ENCODE measurements around the gene POC1B.

Gene POC1B

DNA sequence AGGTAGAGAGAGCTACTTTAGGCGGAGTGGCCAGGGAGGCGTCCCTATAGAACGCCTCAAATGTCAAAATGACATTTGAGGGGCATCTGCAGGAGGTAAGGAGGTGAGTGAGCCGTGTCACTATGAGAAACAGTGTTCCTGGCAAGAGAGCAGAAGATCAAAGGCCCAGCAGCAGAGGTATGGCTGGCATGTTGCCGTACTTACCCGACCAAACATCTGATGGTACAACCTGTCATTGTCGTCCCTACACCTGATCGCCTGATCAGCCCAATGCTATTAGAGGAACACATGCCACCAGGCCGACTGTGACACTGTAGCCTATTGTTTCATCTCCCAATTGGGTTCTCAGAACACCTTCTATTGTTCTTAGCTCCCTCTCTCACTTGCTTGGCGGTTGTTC lies 33.9 kb upstream of the POC1B start:
- no peak for TF ChIP-seq SPI1 (IDR thresholded peaks at IDR 0.05; ENCODE audit: low read depth, low read length)
- TF ChIP-seq TAF1 (IDR thresholded peaks at IDR 0.05; ENCODE audit: low read depth, low read length): no peak
- no peak for TF ChIP-seq POLR2AphosphoS5 (IDR thresholded peaks at IDR 0.05; ENCODE audit: low read depth, low read length)
- no peak for TF ChIP-seq POU2F2 (IDR thresholded peaks at IDR 0.05; ENCODE audit: low read depth, low read length)
- no peak for TF ChIP-seq PAX5 (IDR thresholded peaks at IDR 0.05; ENCODE audit: insufficient read depth, low read length, severe bottlenecking)
- no peak for TF ChIP-seq POLR2A (IDR thresholded peaks at IDR 0.05; ENCODE audit: low read depth, low read length)
- DNase-seq (ENCODE audit: insufficient read length, low spot score): no peak
- FAIRE-seq: no peak

DNA sequence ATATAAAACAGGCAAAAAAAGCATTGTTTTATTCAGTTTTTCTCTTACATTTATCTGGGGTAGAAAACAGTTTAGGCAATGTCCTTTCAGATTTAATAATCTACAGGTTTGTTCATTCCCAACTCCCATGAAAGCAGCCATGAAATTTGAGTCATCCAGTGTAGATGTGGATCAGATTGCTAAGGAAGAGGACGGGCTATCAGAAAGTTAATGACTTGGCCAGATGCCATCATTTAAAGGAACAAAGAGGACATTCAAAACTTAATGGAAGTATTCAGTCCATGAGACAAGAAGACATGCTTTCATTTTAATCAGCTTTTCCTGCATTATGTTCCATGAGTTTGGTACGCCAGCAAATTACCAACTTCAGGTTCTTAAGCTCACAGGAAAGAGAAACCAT lies 31.1 kb upstream of the POC1B start:
- no peak for TF ChIP-seq PAX5 (IDR thresholded peaks at IDR 0.05; ENCODE audit: insufficient read depth, low read length, severe bottlenecking)
- TF ChIP-seq SPI1 (IDR thresholded peaks at IDR 0.05; ENCODE audit: low read depth, low read length): no peak
- TF ChIP-seq TAF1 (IDR thresholded peaks at IDR 0.05; ENCODE audit: low read depth, low read length): no peak
- no peak for TF ChIP-seq POLR2A (IDR thresholded peaks at IDR 0.05; ENCODE audit: low read depth, low read length)
- FAIRE-seq (no peak), DNase-seq (ENCODE audit: insufficient read length, low spot score) (no peak)

DNA sequence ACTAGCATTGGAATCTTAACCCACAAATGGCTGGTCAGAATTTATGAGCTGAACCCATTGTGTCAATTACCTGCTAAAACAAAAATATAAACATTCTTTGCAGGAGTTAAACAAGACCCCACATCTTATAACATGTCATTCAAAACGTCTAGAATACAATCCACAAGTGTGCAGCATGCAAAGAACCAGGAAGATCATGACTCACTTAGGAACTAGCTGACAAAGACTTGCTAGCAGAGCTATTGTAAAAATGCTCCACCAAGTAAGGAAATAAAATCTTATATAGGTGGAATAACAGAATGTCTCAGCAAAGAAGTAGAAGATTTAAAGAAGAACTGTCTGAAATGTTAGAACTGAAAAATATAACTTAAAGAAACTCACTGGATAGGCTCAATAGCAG lies 26.5 kb upstream of the POC1B start:
- TF ChIP-seq POLR2A (IDR thresholded peaks at IDR 0.05; ENCODE audit: low read depth, low read length) (no peak), POU2F2 (IDR thresholded peaks at IDR 0.05; ENCODE audit: low read depth, low read length) (no peak), TAF1 (IDR thresholded peaks at IDR 0.05; ENCODE audit: low read depth, low read length) (no peak), POLR2AphosphoS5 (IDR thresholded peaks at IDR 0.05; ENCODE audit: low read depth, low read length) (no peak), PAX5 (IDR thresholded peaks at IDR 0.05; ENCODE audit: insufficient read depth, low read length, severe bottlenecking) (no peak)
- DNase-seq (ENCODE audit: insufficient read length, low spot score) (no peak), FAIRE-seq (no peak)

DNA sequence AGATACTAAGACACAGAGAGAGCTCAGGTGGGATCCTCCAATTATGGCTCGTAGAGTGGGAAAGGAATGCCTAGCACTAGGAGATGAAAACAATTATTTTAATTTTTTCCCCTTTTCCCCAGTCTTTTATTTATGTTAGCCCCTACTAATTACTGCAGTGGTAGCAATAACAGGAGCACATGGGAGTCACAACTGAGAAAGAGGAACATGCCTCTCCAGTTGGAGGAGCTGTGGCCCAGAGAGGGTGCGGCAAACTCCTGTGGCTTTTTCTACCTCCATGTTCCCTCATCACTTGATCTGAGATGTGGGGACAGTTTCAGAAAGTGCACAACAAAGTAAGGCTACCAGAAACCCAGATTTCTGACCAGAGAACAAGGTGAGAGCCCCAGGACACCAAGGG lies 25.9 kb upstream of the POC1B start:
- DNase-seq (ENCODE audit: insufficient read length, low spot score) (no peak), FAIRE-seq (no peak)
- TF ChIP-seq SPI1 (IDR thresholded peaks at IDR 0.05; ENCODE audit: low read depth, low read length) (no peak), PAX5 (IDR thresholded peaks at IDR 0.05; ENCODE audit: insufficient read depth, low read length, severe bottlenecking) (no peak), POLR2AphosphoS5 (IDR thresholded peaks at IDR 0.05; ENCODE audit: low read depth, low read length) (no peak), POU2F2 (IDR thresholded peaks at IDR 0.05; ENCODE audit: low read depth, low read length) (no peak), TAF1 (IDR thresholded peaks at IDR 0.05; ENCODE audit: low read depth, low read length) (no peak), POLR2A (IDR thresholded peaks at IDR 0.05; ENCODE audit: low read depth, low read length) (no peak)

DNA sequence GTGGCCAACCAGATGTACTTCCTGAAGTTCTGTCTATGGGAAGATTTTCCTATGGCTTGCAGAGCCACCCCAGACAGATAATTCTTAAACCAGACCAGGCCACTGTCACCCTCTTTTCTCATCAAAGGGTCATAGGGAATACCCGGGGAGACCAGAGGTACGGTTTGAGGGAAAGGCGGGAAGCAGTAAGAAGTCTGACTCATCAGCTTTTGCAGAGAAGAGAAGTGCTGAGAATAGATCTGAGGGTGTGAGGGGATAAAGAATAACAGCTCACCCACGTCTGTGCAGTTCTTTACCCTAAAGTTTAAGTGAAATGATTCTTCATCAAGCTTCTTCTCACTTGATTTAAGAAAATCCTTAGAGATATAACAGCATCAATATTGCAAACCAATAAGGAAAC lies 21.3 kb upstream of the POC1B start:
- no peak for TF ChIP-seq SPI1 (IDR thresholded peaks at IDR 0.05; ENCODE audit: low read depth, low read length)
- TF ChIP-seq PAX5 (IDR thresholded peaks at IDR 0.05; ENCODE audit: insufficient read depth, low read length, severe bottlenecking): no peak
- no peak for TF ChIP-seq POU2F2 (IDR thresholded peaks at IDR 0.05; ENCODE audit: low read depth, low read length)
- no peak for TF ChIP-seq POLR2A (IDR thresholded peaks at IDR 0.05; ENCODE audit: low read depth, low read length)
- no peak for TF ChIP-seq POLR2AphosphoS5 (IDR thresholded peaks at IDR 0.05; ENCODE audit: low read depth, low read length)
- no peak for TF ChIP-seq TAF1 (IDR thresholded peaks at IDR 0.05; ENCODE audit: low read depth, low read length)
- no peak for FAIRE-seq

DNA sequence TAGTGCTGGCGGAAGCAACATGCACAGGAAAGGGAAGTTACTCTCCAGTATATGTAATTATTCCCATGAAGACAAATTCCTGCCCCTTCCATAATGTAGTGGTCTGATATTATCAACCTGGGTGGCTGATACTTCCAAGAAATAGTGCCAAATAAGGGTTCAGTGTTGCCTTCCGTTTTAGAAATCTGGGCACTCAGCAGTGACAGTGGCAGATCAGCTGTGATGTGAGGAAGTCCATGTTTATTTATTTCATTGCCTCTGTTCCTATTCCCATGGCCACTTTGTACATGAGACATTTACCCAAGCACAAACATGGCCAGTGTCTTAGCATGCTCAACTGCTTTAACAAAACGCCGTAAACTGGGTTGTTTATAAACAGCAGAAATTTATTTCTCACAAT lies 20.3 kb upstream of the POC1B start:
- DNase-seq (ENCODE audit: insufficient read length, low spot score): no peak
- TF ChIP-seq SPI1 (IDR thresholded peaks at IDR 0.05; ENCODE audit: low read depth, low read length): no peak
- TF ChIP-seq POU2F2 (IDR thresholded peaks at IDR 0.05; ENCODE audit: low read depth, low read length): no peak
- no peak for TF ChIP-seq POLR2AphosphoS5 (IDR thresholded peaks at IDR 0.05; ENCODE audit: low read depth, low read length)
- TF ChIP-seq POLR2A (IDR thresholded peaks at IDR 0.05; ENCODE audit: low read depth, low read length): no peak
- TF ChIP-seq TAF1 (IDR thresholded peaks at IDR 0.05; ENCODE audit: low read depth, low read length): no peak
- no peak for TF ChIP-seq PAX5 (IDR thresholded peaks at IDR 0.05; ENCODE audit: insufficient read depth, low read length, severe bottlenecking)
- FAIRE-seq: no peak

More for the DNA sequence above, 21.3 kb upstream of the POC1B start:
- no peak for DNase-seq (ENCODE audit: insufficient read length, low spot score)

DNA sequence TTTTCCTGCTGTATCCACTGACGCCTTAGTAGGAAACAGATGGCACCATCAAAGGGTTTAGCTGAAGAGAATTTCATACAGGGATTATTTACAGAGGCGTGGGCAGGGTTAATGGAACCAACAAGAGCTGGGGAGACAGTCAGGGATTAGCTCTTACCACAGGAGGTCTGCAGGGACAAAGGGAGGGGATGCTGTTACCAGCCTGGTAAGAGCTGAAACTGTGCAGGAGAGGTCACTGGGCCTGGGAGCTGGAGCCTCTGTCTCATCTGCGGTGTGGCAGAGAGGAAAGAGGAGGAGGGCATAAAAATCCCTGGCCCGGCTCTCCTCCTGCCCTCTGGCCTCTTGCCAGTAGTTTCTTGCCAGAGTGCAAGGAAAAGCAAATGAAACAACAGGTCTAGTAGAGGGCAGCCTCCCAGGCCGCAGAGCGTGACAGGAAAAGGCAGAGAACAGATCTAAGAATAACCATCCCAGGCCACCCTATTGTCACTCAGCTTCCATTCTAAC lies 18.9 kb upstream of the POC1B start:
- TF ChIP-seq POLR2AphosphoS5 (IDR thresholded peaks at IDR 0.05; ENCODE audit: low read depth, low read length) (no peak), POU2F2 (IDR thresholded peaks at IDR 0.05; ENCODE audit: low read depth, low read length) (no peak), POLR2A (IDR thresholded peaks at IDR 0.05; ENCODE audit: low read depth, low read length) (no peak), SPI1 (IDR thresholded peaks at IDR 0.05; ENCODE audit: low read depth, low read length) (no peak)
- no peak for DNase-seq (ENCODE audit: insufficient read length, low spot score)
- no peak for FAIRE-seq

DNA sequence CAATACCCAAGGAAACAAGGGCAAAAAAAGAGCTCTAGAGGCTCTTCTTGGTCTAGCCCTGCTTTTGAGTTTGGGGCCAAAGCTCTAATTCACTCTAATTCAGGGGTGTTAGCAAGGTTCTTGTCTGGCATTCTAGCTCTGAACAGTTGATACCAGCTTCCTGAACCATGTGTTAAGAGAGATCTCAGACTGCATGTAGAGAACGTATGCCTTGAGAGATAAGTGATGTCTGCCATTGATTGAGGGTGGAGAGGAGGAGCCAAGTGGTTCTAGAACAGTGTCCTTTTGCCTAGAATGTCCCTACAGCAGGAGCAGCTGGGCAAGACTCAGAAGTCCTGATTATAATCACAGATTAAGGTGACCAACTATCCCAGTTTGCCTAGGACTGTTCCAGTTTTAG lies 18.2 kb upstream of the POC1B start:
- TF ChIP-seq POLR2A (IDR thresholded peaks at IDR 0.05; ENCODE audit: low read depth, low read length) (no peak), SPI1 (IDR thresholded peaks at IDR 0.05; ENCODE audit: low read depth, low read length) (no peak)
- FAIRE-seq (no peak), DNase-seq (ENCODE audit: insufficient read length, low spot score) (no peak)

DNA sequence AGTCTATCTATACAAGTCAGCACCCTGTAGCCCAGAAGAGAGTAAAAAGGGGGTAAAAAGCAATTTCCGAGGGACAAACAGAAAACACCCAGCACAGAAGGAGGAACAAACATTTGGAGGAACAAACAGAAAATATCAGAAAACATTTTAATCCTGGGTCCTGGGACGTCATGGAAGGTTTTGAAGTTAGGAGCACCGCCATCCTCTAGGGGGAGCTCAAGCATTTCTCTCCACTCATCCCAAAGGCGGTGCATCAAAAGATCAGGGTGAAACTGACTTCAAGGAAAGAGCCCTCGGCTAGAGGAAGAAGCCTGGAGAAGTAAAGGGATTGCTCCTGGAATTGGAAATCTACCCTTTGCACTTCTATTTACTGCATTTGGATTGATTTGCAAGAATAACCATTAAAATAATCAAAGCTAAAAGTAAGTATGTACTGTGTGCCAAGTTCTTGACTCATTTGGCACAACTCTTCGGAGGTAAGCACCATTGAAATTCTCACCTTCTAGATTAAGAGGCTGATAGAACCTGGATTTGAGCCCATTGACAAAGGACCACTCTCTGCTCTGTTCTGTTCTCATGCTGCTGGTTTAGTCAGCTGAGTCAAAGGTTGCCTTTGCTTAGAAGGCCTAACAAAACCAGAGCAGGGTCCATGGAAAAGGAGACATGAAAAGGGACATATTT lies 17.2 kb upstream of the POC1B start:
- TF ChIP-seq POU2F2 (IDR thresholded peaks at IDR 0.05; ENCODE audit: low read depth, low read length) (no peak), PAX5 (IDR thresholded peaks at IDR 0.05; ENCODE audit: insufficient read depth, low read length, severe bottlenecking) (no peak), POLR2A (IDR thresholded peaks at IDR 0.05; ENCODE audit: low read depth, low read length) (no peak), POLR2AphosphoS5 (IDR thresholded peaks at IDR 0.05; ENCODE audit: low read depth, low read length) (no peak), TAF1 (IDR thresholded peaks at IDR 0.05; ENCODE audit: low read depth, low read length) (no peak), SPI1 (IDR thresholded peaks at IDR 0.05; ENCODE audit: low read depth, low read length) (no peak)
- peak; percentile 18 for DNase-seq (ENCODE audit: insufficient read length, low spot score)
- peak; percentile 5 for FAIRE-seq

DNA sequence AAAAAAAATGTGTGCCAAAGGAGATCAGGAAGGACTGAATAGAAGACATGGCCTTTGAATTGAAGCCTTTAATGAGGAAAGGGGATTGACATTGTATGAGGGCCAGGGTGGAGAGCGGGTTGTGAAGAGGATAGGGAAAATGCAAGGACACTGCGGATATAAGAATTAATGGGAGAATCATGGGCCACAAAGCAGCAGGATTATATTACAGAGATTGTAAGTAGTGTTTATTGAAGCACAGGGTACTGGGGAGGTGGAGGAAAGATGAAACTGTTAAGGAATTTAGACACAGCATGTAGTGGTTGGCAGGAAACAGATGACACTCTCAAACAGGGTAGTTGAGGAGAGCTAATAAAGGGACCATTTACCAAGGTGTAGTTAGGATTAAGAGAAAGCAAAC lies 16.4 kb upstream of the POC1B start:
- DNase-seq (ENCODE audit: insufficient read length, low spot score) (no peak), FAIRE-seq (no peak)
- TF ChIP-seq SPI1 (IDR thresholded peaks at IDR 0.05; ENCODE audit: low read depth, low read length): no peak
- no peak for TF ChIP-seq TAF1 (IDR thresholded peaks at IDR 0.05; ENCODE audit: low read depth, low read length)
- no peak for TF ChIP-seq POLR2AphosphoS5 (IDR thresholded peaks at IDR 0.05; ENCODE audit: low read depth, low read length)
- no peak for TF ChIP-seq POU2F2 (IDR thresholded peaks at IDR 0.05; ENCODE audit: low read depth, low read length)
- no peak for TF ChIP-seq POLR2A (IDR thresholded peaks at IDR 0.05; ENCODE audit: low read depth, low read length)
- no peak for TF ChIP-seq PAX5 (IDR thresholded peaks at IDR 0.05; ENCODE audit: insufficient read depth, low read length, severe bottlenecking)
